Caco-2 (cell line): ENCODE results near the gene ME3. TPM values are rescaled to one million over a fixed set of nuclear protein-coding genes. Genes with fewer than 3 reads are reported as not detected.
A peak's percentile ranks its signal among the peaks of the same experiment; 100 is the strongest.

Source experiments
- BruUV-seq: library from RNA; stranded (reverse); fragments of 400-500 nt; replicated peaks from 2 replicates; lab custom pipeline; 2021; lab: Mats Ljungman, UMichigan
- CTCF ChIA-PET: fragments of 300-600 bp; sonication (Branson Sonifier 250); formaldehyde crosslinking; loops from one replicate; lab custom pipeline; 2022; ENCODE audit warnings: antibody characterized with exemption; lab: Charles Lee
- POLR2A ChIA-PET: fragments of 300-600 bp; sonication (Branson Sonifier 250); formaldehyde crosslinking; loops from one replicate; lab custom pipeline; 2022; ENCODE audit warnings: antibody characterized with exemption; lab: Charles Lee
- DNase-seq, 2 experiments: peaks; one replicate each; pipeline versions ENCODE4 v3.0.0 to v3.0.0-alpha.2; 2020 to 2022
- H3K27me3 ChIP-seq: replicated peaks from 2 replicates; pipeline ENCODE4 v1.6.0; 2011; ENCODE audit warnings: low read length; ENCODE audit not compliant: control insufficient read depth, insufficient read depth
- H3K36me3 ChIP-seq: 2 replicates; pipeline ENCODE4 v1.5.1; 2011; ENCODE audit warnings: low read length; ENCODE audit not compliant: control insufficient read depth, insufficient read depth
- H3K4me1 ChIP-seq: fragments of 250-450 bp; sonication (Bioruptor Pico); 2 replicates; pipeline ENCODE4 v1.5.1; 2020; ENCODE audit warnings: mild to moderate bottlenecking
- H3K4me3 ChIP-seq: 2 replicates; pipeline ENCODE4 v1.5.1; 2011; ENCODE audit warnings: low read depth, mild to moderate bottlenecking, control low read depth, low read length
- H3K9me3 ChIP-seq: fragments of 250-450 bp; sonication (Bioruptor Pico); 2 replicates; pipeline ENCODE4 v1.5.1; 2020; ENCODE audit warnings: mild to moderate bottlenecking, moderate library complexity
- H3K27ac Mint-ChIP-seq: one replicate; pipeline ENCODE4 v1.8.0; 2022; ENCODE audit warnings: mixed read lengths; ENCODE audit not compliant: unreplicated experiment
- H3K27me3 Mint-ChIP-seq: one replicate; pipeline ENCODE4 v1.8.0; 2022; ENCODE audit warnings: mixed read lengths; ENCODE audit not compliant: insufficient read depth, unreplicated experiment
- H3K36me3 Mint-ChIP-seq: one replicate; pipeline ENCODE4 v1.8.0; 2022; ENCODE audit warnings: mild to moderate bottlenecking, mixed read lengths; ENCODE audit not compliant: insufficient read depth, unreplicated experiment
- H3K4me1 Mint-ChIP-seq: one replicate; pipeline ENCODE4 v1.8.0; 2022; ENCODE audit warnings: low read depth, mixed read lengths; ENCODE audit not compliant: unreplicated experiment
- H3K4me3 Mint-ChIP-seq: one replicate; pipeline ENCODE4 v1.8.0; 2022; ENCODE audit warnings: mild to moderate bottlenecking, moderate library complexity, mixed read lengths; ENCODE audit not compliant: unreplicated experiment
- H3K9me3 Mint-ChIP-seq: one replicate; pipeline ENCODE4 v1.8.0; 2022; ENCODE audit warnings: mixed read lengths; ENCODE audit not compliant: unreplicated experiment
- CTCF ChIP-seq, 2 experiments: fragments of 200-600 bp in 1 of 2; IDR thresholded peaks; 1 replicate in 1 of 2; 2 replicates in 1 of 2; pipeline versions ENCODE4 v1.5.1 to v1.8.0; 2011 to 2022; ENCODE audit warnings: antibody characterized with exemption in 1 of 2, control low read depth in 1 of 2, inconsistent platforms in 1 of 2, low read depth in 1 of 2, low read length in 1 of 2, mild to moderate bottlenecking in 1 of 2, moderate library complexity in 1 of 2; ENCODE audit not compliant: insufficient read depth in 1 of 2, severe bottlenecking in 1 of 2, unreplicated experiment in 1 of 2
- intact Hi-C: fragments of 100-400 bp; cut with micrococcal nuclease; formaldehyde crosslinking; loops from one replicate; pipeline ENCODE4 v1.10.0; 2022; ENCODE audit not compliant: unreplicated experiment
- total RNA-seq: library from RNA; stranded (reverse); gene quantifications from 2 replicates; pipeline ENCODE4 v1.2.3, GENCODE V29; 2022

The ME3 gene
- total RNA-seq, 1 experiment from 2014 or later = 32.8 TPM

GRCh38 chr11:86594746-86595145 is 77.7 kb downstream of the ME3 start:
- Mint-ChIP-seq H3K27me3 (no peaks in the 10 kb centered on the region), H3K9me3 (peaks cover 28% of the 10 kb centered on the region), H3K27ac (no peak overlapping the region), H3K4me1 (peaks cover 21% of the 10 kb centered on the region), H3K36me3 (no peaks in the 10 kb centered on the region), H3K4me3 (no peak overlapping the region)
- Histone ChIP-seq H3K4me1 (peaks cover 26% of the 10 kb centered on the region), H3K27me3 (no peaks in the 10 kb centered on the region), H3K4me3 (no peak overlapping the region), H3K9me3 (no peaks in the 10 kb centered on the region), H3K36me3 (no peaks in the 10 kb centered on the region)
- intact Hi-C loops = no loop called here
- ChIA-PET CTCF (no interaction called here), POLR2A (no interaction called here)
- TF ChIP-seq CTCF (IDR thresholded peaks at IDR 0.05; ENCODE audit: insufficient read depth in 1 of 2, low read depth in 1 of 2, low read length in 1 of 2, severe bottlenecking in 1 of 2, unreplicated experiment in 1 of 2) = no peak
- DNase-seq = no peak
- BruUV-seq = no TSS peak

DNA sequence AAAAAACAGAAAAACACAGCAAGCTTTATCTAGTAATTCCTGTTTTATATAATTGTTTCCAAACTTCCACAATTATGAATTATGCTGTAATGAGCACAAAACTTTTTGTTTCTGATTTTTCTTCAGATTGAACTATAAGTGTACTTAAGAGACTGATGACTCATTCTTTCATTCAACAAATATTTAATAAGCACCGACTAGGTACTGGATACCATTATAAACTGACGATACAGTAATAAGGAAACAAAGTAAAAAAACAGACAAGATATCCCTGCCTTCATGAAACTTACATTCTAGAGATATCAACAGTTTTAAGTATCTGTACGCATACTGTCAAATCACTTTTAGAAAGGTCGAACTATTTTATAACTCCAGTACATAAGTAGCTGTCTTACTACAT is 78.6 kb downstream of the ME3 start:
- Histone ChIP-seq H3K4me3 (no peak overlapping the region), H3K27me3 (no peaks in the 10 kb centered on the region), H3K4me1 (peaks cover 27% of the 10 kb centered on the region), H3K36me3 (no peaks in the 10 kb centered on the region), H3K9me3 (no peaks in the 10 kb centered on the region)
- Mint-ChIP-seq H3K4me1 (peaks cover 21% of the 10 kb centered on the region), H3K36me3 (no peaks in the 10 kb centered on the region), H3K27me3 (no peaks in the 10 kb centered on the region), H3K9me3 (peaks cover 19% of the 10 kb centered on the region), H3K4me3 (no peak overlapping the region), H3K27ac (no peak overlapping the region)
- DNase-seq = no peak
- POLR2A ChIA-PET = no interaction called here
- BruUV-seq = no TSS peak
- CTCF ChIA-PET = no interaction called here
- intact Hi-C loops = no loop called here
- TF ChIP-seq CTCF (IDR thresholded peaks at IDR 0.05; ENCODE audit: insufficient read depth in 1 of 2, low read depth in 1 of 2, low read length in 1 of 2, severe bottlenecking in 1 of 2, unreplicated experiment in 1 of 2) = no peak

GRCh38 chr11:86592659-86593451 is 79.6 kb downstream of the ME3 start:
- peak overlapping the region; percentile 65 for H3K27ac Mint-ChIP-seq
- H3K9me3 Mint-ChIP-seq = peaks cover 16% of the 10 kb centered on the region
- ChIA-PET POLR2A (no interaction called here), CTCF (interaction anchor here (1.6 kb wide), 2 partner anchors 16 to 21 kb away, joined by 4 to 10 read pairs; no protein-coding TSS in a partner anchor)
- DNase-seq = peak; percentile 69 to 91
- H3K4me3 Mint-ChIP-seq = no peak overlapping the region
- H3K36me3 ChIP-seq = no peaks in the 10 kb centered on the region
- no peaks in the 10 kb centered on the region for H3K36me3 Mint-ChIP-seq
- no peaks in the 10 kb centered on the region for H3K27me3 ChIP-seq
- intact Hi-C loops = no loop called here
- no TSS peak for BruUV-seq
- H3K27me3 Mint-ChIP-seq = no peaks in the 10 kb centered on the region
- no peak overlapping the region for H3K4me3 ChIP-seq
- H3K4me1 ChIP-seq = peaks cover 35% of the 10 kb centered on the region
- H3K9me3 ChIP-seq = no peaks in the 10 kb centered on the region
- TF ChIP-seq CTCF (IDR thresholded peaks at IDR 0.05; ENCODE audit: insufficient read depth in 1 of 2, low read depth in 1 of 2, low read length in 1 of 2, severe bottlenecking in 1 of 2, unreplicated experiment in 1 of 2) = no peak
- H3K4me1 Mint-ChIP-seq = peaks cover 21% of the 10 kb centered on the region
